ENCODE measurements around the gene ADGRF5. TPM values are rescaled to one million over a fixed set of nuclear protein-coding genes. Genes with fewer than 3 reads are reported as not detected.
"Not testable (repeated sequence)": the region's sequence is repeated elsewhere in the genome, so short reads cannot be mapped to it uniquely, and the experiment has no call there.

The ADGRF5 gene
- total RNA-seq, 1 donor: under 0.01 TPM

DNA sequence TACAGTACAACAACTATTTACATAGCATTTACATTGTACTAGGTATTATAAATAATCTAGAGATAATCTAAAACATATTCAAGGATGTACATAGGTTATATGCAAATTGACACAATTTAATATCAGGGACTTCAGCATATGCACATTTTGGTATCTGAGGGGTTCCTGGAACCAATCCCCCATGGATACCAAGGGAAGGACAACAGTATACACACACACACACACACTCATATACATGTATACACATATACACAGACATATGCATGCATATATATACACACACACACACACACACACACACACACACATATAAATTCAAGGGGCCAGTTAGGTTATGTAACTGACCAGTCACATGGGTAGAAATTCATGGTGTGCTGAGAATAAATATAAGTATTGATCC lies 24.9 kb downstream of the ADGRF5 start:
- no peak for DNase-seq (ENCODE audit: low read depth in 2 of 3, low spot score in 2 of 3)

DNA sequence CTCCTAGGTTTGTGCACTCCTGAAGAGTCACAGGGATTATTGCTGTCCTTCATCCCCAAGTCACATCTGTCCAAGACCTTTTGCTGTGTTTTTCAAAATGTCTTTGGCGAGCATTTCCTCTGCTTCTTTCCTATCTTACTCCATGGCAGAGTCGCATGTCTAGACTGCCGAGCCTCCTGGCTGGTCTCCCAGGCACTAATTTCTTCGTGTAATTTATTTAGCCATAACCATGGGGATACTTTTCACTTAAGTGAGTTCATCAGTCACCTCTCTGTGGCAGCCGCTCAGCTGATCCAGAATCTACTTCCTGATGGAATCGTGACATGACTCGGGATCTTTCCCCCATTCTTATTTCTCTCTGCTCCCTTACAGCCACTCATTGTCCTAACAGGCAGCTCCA lies 25.8 kb downstream of the ADGRF5 start:
- DNase-seq (ENCODE audit: low read depth in 2 of 3, low spot score in 2 of 3): no peak

- no peak for DNase-seq (ENCODE audit: low read depth in 2 of 3, low spot score in 2 of 3)
Measured at GRCh38 chr6:46894433-46894832, 27.3 kb downstream of the ADGRF5 start.

DNA sequence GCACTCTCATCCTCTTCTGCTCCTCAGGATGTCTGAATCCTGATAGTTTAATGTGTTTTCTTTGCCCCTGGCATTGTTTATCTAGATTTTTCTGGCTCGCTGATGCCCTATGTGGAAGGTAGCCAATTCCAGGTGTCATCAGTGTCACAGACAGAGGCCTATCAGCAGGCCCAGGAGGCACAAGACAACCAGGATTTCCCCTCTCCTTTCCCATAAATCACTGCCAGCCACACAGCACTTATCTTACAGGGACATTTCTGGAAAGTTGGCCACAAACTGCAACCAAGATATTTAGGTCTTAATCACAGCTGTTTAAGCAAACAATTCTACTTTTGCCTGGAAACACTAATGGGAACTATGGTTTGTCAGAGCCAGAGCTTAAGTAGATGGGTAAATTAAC lies 28.1 kb downstream of the ADGRF5 start:
- DNase-seq (ENCODE audit: low read depth in 2 of 3, low spot score in 2 of 3): no peak

DNA sequence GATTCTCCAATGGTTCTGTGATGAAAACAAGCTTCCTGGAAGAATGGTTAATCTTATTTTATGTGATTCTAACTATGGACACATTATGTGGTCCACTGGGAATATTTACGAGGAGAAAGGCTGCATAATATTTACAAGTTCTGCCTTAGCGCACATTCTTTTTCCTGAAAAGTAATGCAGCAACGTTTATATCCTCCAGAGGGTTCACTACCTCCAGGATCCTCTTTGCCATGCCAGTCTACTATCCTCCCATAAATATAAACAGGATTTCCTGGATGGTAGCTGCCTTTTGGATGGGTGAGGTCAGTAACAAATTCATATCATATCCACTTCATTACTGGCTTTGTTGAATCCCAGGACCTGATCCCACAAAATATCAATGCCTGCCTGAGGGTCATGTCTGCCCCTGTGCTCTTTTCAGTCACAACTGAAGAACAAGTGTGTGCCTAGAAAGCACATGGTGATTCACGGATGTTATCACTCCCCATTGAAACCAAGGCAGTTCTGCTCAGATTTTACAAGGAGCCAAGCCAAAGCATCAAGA lies 30.4 kb downstream of the ADGRF5 start:
- DNase-seq (ENCODE audit: low read depth in 2 of 3, low spot score in 2 of 3): no peak

DNA sequence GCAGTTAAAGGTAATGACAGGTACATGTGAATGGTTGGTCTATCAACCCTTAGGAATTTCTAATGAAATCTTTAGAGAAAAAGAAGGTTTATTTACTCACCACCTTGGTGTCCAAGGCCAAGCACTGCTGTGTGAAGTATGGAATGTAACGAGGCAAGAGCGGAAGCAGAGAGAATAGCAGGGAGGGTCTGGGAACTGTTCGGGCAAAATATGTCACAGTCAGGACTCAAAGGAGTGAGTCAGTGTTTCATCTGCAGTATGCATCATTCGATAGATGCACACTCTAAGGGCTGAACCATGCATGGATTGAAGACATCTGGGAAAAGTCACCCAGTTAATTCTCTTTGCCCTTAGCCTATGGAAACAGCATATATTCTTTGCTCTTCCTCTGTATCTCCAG lies 33.2 kb downstream of the ADGRF5 start:
- DNase-seq (ENCODE audit: low read depth in 2 of 3, low spot score in 2 of 3): no peak

- no peak for DNase-seq (ENCODE audit: low read depth in 2 of 3, low spot score in 2 of 3)
Measured at GRCh38 chr6:46888031-46888430, 33.7 kb downstream of the ADGRF5 start.

DNA sequence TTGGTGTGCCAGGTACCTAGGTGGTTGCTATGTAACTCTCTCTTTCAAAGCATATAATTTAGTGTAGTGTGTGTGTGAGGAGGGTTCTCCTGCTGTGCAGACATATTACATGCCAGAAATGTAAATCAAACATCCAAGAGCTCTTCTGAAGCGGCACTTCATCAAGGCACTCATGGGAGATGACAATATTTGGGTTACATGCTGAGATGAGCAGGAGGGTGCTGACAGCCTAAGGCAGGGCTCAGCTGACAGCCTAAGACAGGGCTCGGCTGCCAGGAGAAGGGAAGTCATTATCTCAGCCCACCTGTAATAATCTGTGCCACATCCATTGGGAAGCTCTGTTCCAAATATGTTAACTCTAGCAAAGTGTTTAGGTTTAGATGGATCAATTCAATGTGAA lies 39.1 kb downstream of the ADGRF5 start:
- no peak for DNase-seq (ENCODE audit: low read depth in 2 of 3, low spot score in 2 of 3)

- no peak for DNase-seq (ENCODE audit: low read depth in 2 of 3, low spot score in 2 of 3)
Measured at GRCh38 chr6:46879003-46879402, 42.7 kb downstream of the ADGRF5 start.

DNA sequence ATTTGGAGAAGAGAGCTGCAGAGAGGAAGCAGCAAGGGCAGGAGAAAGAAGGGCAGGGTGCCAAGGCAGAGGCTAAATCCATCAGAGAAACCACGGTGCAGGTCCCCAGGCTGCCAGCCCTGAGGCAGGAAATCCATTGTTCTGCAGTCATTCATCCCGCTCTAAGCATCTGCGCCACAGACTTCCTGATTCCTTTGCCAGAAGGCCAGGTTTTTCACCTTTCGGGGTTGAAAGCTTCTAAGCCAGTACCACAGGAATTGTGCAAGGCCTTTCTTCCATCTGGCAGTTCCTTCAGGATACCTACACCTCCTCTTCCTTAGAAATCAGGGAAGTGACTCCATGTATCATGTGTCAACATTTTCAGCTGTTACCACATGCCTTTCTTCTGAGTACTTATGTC lies 45.6 kb downstream of the ADGRF5 start:
- DNase-seq (ENCODE audit: low read depth in 2 of 3, low spot score in 2 of 3): peak in 1 of 3 donors; percentile 15

- DNase-seq (ENCODE audit: low read depth in 2 of 3, low spot score in 2 of 3): no peak
Measured at GRCh38 chr6:46867411-46867810, 54.3 kb downstream of the ADGRF5 start.

DNA sequence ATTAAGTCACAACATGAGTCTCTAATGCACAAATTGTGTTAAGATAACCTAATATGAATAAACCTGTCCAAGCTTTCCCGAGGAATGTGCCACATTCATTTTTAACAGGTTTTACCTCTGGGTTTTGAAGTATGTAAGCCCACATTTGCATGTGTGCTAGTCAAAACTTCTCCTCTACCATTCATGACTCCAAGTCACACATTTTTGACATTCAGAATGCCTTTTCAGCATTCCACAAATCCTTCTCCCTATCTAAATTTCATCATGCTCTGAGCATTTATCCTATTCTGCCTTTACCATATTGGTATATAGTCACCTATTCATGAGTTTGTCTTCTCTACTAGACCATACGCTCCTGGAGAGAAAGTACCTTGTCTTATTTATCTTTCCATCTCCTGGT lies 56.5 kb downstream of the ADGRF5 start:
- no peak for DNase-seq (ENCODE audit: low read depth in 2 of 3, low spot score in 2 of 3)

DNA sequence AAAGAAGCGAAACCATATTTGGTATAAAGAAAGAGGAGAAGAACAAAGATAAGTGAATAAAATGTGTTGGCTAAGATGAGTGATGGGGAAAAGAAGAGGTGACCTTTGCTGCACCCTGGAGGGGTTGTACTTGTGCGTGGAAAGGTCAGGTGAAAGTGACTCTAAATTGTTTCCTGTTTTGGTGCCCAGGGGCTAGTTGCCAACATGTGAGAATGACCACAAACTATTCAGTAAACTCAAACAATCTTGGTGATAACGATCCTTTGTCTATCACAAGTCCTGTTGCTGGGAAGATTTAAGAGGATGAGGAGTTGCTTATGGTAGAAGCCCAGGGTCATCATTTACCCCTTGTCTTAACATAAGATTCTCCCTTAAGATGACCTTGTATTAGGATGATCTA lies 57.9 kb downstream of the ADGRF5 start:
- DNase-seq (ENCODE audit: low read depth in 2 of 3, low spot score in 2 of 3): no peak

DNA sequence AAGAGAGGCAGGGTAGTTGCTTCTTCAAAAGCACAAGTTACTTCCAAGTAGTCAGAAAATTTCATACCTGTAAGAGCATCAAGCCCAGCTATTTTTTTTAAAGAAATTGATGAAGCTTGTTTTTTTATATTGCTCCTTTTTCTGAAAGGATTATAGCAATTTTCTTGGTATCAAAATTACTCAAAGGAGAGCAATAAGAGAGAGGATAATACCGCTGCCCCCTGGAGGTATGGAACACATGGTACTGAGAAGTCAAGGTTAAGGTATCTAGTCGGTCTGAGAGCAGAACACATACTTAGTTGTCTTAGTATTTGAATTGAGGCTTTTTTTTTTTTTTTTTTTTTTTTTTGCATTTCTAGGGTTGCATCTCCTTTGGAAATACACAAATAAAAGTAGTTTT lies 59.4 kb downstream of the ADGRF5 start:
- DNase-seq (ENCODE audit: low read depth in 2 of 3, low spot score in 2 of 3): peak in 1 of 3 donors; percentile 12

- peak in 2 of 3 donors; percentile 11 to 45 for DNase-seq (ENCODE audit: low read depth in 2 of 3, low spot score in 2 of 3)
Measured at GRCh38 chr6:46855966-46856365, 65.8 kb downstream of the ADGRF5 start.

DNA sequence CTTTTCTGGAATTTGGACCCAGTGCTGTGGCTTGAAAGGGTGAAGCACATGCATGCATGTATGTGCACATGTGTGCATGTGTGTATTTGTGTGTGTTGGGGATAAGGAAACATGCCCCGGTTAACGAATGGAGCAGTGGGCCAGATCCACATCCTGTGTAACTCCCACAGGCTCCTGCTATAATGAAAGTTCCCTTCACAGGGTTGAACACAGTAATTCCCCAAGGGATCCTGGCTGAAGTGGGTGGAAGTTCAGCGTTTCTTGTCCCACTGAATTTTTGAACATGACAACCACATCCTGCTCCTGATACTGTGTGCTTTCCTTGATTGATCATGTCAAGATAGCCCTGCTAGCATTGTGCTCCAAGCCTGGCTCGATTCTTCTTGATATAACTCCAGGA lies 70.2 kb downstream of the ADGRF5 start:
- DNase-seq (ENCODE audit: low read depth in 2 of 3, low spot score in 2 of 3): not testable (repeated sequence)

- DNase-seq (ENCODE audit: low read depth in 2 of 3, low spot score in 2 of 3): no peak
Measured at GRCh38 chr6:46850792-46851191, 70.9 kb downstream of the ADGRF5 start.

DNA sequence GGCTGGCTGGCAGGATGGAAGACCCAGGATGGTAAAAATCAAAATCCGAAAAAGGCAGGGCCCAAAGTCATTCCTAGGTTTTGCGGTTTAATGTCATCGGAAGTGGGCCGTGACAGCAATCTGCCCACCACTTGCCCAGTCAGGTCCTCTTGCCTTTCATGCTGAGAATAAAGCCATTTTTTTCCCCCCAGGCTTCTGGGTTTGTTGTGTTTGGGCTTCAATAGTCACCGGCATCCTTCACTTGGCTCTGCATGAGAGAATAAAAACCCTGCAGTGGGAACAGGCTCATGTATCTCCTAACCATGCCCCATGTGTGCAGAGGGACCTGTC lies 72.4 kb downstream of the ADGRF5 start:
- DNase-seq (ENCODE audit: low read depth in 2 of 3, low spot score in 2 of 3): no peak

DNA sequence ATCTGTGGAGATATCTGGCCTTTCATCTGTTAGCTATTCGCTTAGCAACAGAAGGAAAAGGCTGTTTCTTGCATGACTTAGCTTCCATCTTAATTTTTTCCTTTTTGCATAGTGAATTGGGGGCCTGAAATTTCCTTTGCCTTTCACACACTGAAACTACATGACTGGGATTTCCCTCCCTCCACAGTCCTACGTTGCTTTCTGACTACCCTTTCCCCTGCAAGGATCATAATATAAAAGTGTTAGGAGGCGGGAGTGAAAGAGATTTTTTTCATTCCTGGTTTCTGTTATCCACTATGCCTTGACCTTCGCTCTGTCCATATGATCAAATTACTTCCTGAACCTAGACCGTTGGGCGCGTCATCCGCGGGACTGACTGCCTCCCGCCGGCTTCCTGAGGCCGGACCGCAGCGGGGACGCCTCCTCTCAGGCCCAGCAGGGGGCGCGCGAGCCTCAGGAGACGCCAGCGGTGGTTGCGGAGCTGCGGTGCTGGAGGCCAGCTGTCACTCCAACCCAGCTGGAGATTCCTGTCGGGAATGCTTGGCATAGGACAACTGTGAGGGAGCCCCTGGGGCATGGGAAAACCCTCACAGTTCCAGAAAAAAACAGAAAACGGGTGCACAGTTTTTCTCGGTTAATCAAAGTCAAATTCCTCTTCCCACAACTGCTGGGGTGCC lies 72.9 kb downstream of the ADGRF5 start:
- DNase-seq (ENCODE audit: low read depth in 2 of 3, low spot score in 2 of 3): peak; percentile 3 to 69 (median 55)

- no peak for DNase-seq (ENCODE audit: low read depth in 2 of 3, low spot score in 2 of 3)
Measured at GRCh38 chr6:46845126-46845525, 76.6 kb downstream of the ADGRF5 start.

GRCh38 chr6:46842252-46842846 lies 79.4 kb downstream of the ADGRF5 start:
- not testable (repeated sequence) for DNase-seq (ENCODE audit: low read depth in 2 of 3, low spot score in 2 of 3)

DNA sequence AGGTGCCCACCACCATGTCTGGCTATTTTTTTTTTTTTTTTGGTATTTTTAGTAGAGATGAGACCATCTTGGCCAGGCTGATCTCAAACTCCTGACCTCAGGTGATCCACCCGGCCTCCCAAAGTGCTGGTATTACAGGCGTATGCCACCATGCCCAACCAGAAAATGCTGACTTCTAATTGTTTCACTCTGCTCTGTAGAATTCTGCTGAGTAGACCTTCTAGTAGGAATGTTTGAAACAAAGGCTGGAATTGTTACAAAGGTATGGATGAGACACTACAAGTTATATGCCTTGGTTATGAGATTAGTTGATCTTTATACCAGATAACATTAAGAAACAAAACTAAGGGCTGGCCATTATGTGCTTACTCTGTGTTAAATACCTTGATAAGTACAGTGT lies 83.7 kb downstream of the ADGRF5 start:
- DNase-seq (ENCODE audit: low read depth in 2 of 3, low spot score in 2 of 3): no peak

DNA sequence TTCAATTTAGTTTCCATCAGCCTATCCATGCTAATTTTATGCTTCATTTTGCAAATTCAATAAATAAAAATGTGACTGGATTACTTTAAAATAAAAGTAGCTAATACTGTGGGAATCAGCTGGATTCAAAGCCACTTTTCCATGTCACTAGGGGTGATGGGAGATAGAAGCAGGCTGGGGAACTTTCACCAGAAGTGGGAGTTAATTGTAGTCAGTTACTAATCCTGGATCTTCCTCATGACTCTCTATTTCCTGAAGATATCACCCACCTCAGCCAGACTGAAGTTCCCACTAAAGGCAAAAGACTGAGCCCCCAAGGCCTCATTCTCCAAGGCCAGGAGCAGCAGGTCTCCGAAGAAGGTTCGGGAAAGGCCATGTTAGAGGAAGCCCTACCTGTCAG lies 86.7 kb downstream of the ADGRF5 start:
- not testable (repeated sequence) for DNase-seq (ENCODE audit: low read depth in 2 of 3, low spot score in 2 of 3)
